ENCODE data around the gene C14orf132.

DNA sequence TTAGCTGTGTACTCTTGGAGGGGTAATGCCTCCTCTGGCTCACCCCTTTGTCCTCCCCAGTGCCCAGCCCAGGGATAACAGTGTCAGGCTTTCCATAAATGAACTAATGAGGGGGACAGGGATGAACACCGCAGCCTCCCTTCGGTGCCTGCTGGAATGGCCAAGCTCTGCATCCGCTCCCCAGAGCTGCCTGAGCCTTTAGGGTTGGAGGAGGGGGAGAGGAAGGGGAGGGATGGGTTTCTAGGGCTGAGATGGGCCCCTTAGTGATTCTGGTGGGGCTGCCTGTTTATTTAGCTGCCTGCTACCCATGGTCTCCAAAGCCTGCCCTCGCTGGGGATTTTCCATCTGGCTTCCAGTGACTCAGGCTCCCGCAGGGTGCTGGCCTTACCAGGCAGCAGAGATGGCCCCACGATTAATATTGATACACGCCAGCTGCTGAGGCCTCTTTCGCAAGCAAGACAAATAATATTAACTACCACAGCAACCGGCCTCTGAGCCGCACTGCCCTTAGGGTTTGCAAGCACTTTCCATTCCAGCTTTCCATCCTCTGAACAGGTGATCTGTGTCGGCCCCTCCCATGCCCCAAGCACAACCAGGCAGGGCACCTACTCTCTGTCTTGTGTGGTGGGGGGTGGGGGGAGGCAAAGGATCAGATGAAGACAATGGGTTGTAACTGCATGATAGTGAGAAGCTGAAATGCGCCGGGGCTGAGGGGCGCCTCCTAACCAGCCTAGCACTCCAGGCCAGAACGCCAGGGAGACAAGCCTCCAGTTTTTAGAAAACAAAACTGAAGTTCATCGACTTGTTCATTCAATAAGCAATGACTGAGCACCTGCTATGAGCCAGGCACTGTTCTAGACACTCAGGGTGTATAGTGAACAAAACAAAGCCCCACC, 56.7 kb downstream of the C14orf132 start:
- TF ChIP-seq FOXP2 (optimal IDR thresholded peaks at IDR 0.05; ENCODE audit: borderline replicate concordance, extremely low read depth, extremely low read length, insufficient read depth) (no peak), TAF1 (IDR thresholded peaks at IDR 0.05; ENCODE audit: borderline replicate concordance, insufficient read depth, low read length) (no peak)
- TF ChIP-seq, protein P1, sequence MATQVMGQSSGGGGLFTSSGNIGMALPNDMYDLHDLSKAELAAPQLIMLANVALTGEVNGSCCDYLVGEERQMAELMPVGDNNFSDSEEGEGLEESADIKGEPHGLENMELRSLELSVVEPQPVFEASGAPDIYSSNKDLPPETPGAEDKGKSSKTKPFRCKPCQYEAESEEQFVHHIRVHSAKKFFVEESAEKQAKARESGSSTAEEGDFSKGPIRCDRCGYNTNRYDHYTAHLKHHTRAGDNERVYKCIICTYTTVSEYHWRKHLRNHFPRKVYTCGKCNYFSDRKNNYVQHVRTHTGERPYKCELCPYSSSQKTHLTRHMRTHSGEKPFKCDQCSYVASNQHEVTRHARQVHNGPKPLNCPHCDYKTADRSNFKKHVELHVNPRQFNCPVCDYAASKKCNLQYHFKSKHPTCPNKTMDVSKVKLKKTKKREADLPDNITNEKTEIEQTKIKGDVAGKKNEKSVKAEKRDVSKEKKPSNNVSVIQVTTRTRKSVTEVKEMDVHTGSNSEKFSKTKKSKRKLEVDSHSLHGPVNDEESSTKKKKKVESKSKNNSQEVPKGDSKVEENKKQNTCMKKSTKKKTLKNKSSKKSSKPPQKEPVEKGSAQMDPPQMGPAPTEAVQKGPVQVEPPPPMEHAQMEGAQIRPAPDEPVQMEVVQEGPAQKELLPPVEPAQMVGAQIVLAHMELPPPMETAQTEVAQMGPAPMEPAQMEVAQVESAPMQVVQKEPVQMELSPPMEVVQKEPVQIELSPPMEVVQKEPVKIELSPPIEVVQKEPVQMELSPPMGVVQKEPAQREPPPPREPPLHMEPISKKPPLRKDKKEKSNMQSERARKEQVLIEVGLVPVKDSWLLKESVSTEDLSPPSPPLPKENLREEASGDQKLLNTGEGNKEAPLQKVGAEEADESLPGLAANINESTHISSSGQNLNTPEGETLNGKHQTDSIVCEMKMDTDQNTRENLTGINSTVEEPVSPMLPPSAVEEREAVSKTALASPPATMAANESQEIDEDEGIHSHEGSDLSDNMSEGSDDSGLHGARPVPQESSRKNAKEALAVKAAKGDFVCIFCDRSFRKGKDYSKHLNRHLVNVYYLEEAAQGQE (IDR thresholded peaks at IDR 0.05; ENCODE audit: insufficient read depth in 1 of 2, low read depth in 2 of 2, low read length in 2 of 2): no peak
